HepG2 (cell line): ENCODE data around the gene NPAS2.

Experiments used
- ATM ChIP-seq: fragments of 450-650 bp; IDR thresholded peaks from 2 replicates; pipeline ENCODE4 v1.7.1; 2017; ENCODE audit warnings: mild to moderate bottlenecking, borderline replicate concordance
- GATA4 ChIP-seq: sonication (generic); IDR thresholded peaks from 2 replicates; pipeline ENCODE4 v1.6.1; 2016; ENCODE audit warnings: antibody characterized with exemption, low read depth, borderline replicate concordance
- JUN ChIP-seq: sonication (generic); formaldehyde crosslinking; IDR thresholded peaks from 2 replicates; pipeline ENCODE4 v1.4.0; 2020; ENCODE audit warnings: mild to moderate bottlenecking, missing genetic modification reagents
- ZSCAN30 ChIP-seq: sonication (generic); formaldehyde crosslinking; IDR thresholded peaks from 2 replicates; pipeline ENCODE4 v1.5.0; 2020; ENCODE audit warnings: mild to moderate bottlenecking, missing genetic modification reagents

DNA sequence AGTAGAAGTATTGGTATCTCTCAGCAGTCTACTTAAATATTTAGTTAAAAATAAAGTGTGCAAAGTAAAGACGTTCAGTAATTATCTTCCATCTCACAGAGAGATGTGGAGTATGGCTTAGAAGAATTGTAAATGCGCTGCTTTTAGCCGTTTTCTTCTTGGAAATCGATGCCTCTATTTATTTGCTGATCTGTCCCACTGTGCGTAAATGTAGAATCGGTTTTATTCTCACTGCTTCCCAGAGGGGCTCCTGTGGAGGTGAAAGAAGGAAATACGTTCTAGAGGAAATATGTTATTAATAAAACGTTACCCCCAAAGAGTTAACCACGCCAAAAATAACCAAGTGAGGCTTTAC lies 1.9 kb downstream of the NPAS2 start:
- TF ChIP-seq GATA4, result no peak
- no peak for TF ChIP-seq ZSCAN30
- TF ChIP-seq JUN (CRISPR knock-in tag), result no peak
- TF ChIP-seq ATM, result no peak
